ENCODE results near the gene CD3E. TPM values are rescaled to one million over a fixed set of nuclear protein-coding genes. Genes with fewer than 3 reads are reported as not detected.

The CD3E gene
- total RNA-seq, 2 experiments from 2014 or later: 483 to 515 TPM

- ATAC-seq (ENCODE audit: poor library complexity): peak; percentile 58
- CTCF ChIA-PET: interaction anchor here (0.7 to 1.2 kb wide), 3 partner anchors 16 to 77 kb away, joined by 3 to 5 read pairs (median 5); no protein-coding TSS in a partner anchor
- peaks cover 6% of the 10 kb centered on the region for H3K4me1 Mint-ChIP-seq (ENCODE audit: low read depth)
- Histone ChIP-seq H3K27ac (ENCODE audit: low read depth in 1 of 2, low read length in 2 of 2) (no peak overlapping the region), H3K4me3 (ENCODE audit: low read length) (no peak overlapping the region), H3K27me3 (ENCODE audit: control insufficient read depth in 1 of 2, insufficient read depth in 2 of 2, low read length in 2 of 2) (no peaks in the 10 kb centered on the region), H3K4me1 (ENCODE audit: insufficient read depth, low read length) (peaks cover 9% of the 10 kb centered on the region), H3K9me3 (ENCODE audit: control insufficient read depth in 1 of 2, insufficient read depth in 1 of 2, low read length in 2 of 2) (no peaks in the 10 kb centered on the region), H3K36me3 (ENCODE audit: insufficient read depth, low read length) (no peaks in the 10 kb centered on the region)
- intact Hi-C loops (cut with DNase I, micrococcal nuclease): no loop called here
- no peaks in the 10 kb centered on the region for H3K9me3 Mint-ChIP-seq
- no peaks in the 10 kb centered on the region for H3K27me3 Mint-ChIP-seq
- H3K36me3 Mint-ChIP-seq (ENCODE audit: low read depth): no peaks in the 10 kb centered on the region
- no peak for TF ChIP-seq CTCF (IDR thresholded peaks at IDR 0.05)
- no peak overlapping the region for H3K27ac Mint-ChIP-seq
- peak in 2 of 14 experiments; percentile 26 to 43 for DNase-seq
- no peak overlapping the region for H3K4me3 Mint-ChIP-seq
- POLR2A ChIA-PET: interaction anchor here (0.9 kb wide), 1 partner anchor 88 kb away, joined by 4 read pairs; no protein-coding TSS in a partner anchor
These were observed 29.4 kb upstream of the CD3E start for GRCh38 chr11:118275176-118275575.

GRCh38 chr11:118276422-118276821 lies 28.1 kb upstream of the CD3E start:
- H3K4me3 Mint-ChIP-seq: no peak overlapping the region
- no peaks in the 10 kb centered on the region for H3K36me3 ChIP-seq (ENCODE audit: insufficient read depth, low read length)
- no peak overlapping the region for H3K27ac Mint-ChIP-seq
- ChIA-PET CTCF (interaction anchor here (1.4 to 1.8 kb wide), 2 partner anchors 65 to 78 kb away, joined by 3 to 4 read pairs; no protein-coding TSS in a partner anchor), POLR2A (interaction anchor here (0.6 to 1.1 kb wide), 2 partner anchors 37 to 61 kb away, joined by 3 read pairs; no protein-coding TSS in a partner anchor)
- H3K36me3 Mint-ChIP-seq (ENCODE audit: low read depth): no peaks in the 10 kb centered on the region
- no peaks in the 10 kb centered on the region for H3K9me3 ChIP-seq (ENCODE audit: control insufficient read depth in 1 of 2, insufficient read depth in 1 of 2, low read length in 2 of 2)
- ATAC-seq (ENCODE audit: poor library complexity): no peak
- intact Hi-C loops (cut with DNase I, micrococcal nuclease): no loop called here
- H3K27me3 Mint-ChIP-seq: no peaks in the 10 kb centered on the region
- no peak for DNase-seq
- no peak overlapping the region for H3K4me3 ChIP-seq (ENCODE audit: low read length)
- no peaks in the 10 kb centered on the region for H3K9me3 Mint-ChIP-seq
- H3K27ac ChIP-seq (ENCODE audit: low read depth in 1 of 2, low read length in 2 of 2): no peak overlapping the region
- H3K27me3 ChIP-seq (ENCODE audit: control insufficient read depth in 1 of 2, insufficient read depth in 2 of 2, low read length in 2 of 2): no peaks in the 10 kb centered on the region
- peaks cover 10% of the 10 kb centered on the region for H3K4me1 Mint-ChIP-seq (ENCODE audit: low read depth)
- peaks cover 16% of the 10 kb centered on the region for H3K4me1 ChIP-seq (ENCODE audit: insufficient read depth, low read length)
- no peak for TF ChIP-seq CTCF (IDR thresholded peaks at IDR 0.05)

GRCh38 chr11:118277312-118277711 lies 27.2 kb upstream of the CD3E start:
- Mint-ChIP-seq H3K27me3 (no peaks in the 10 kb centered on the region), H3K9me3 (no peaks in the 10 kb centered on the region), H3K36me3 (ENCODE audit: low read depth) (no peaks in the 10 kb centered on the region), H3K27ac (no peak overlapping the region), H3K4me3 (no peak overlapping the region), H3K4me1 (ENCODE audit: low read depth) (peaks cover 16% of the 10 kb centered on the region)
- H3K36me3 ChIP-seq (ENCODE audit: insufficient read depth, low read length): no peaks in the 10 kb centered on the region
- no peaks in the 10 kb centered on the region for H3K27me3 ChIP-seq (ENCODE audit: control insufficient read depth in 1 of 2, insufficient read depth in 2 of 2, low read length in 2 of 2)
- ChIA-PET POLR2A (interaction anchor here (0.7 to 1.1 kb wide), 3 partner anchors 14 to 61 kb away, joined by 3 to 4 read pairs (median 3); partner anchors contain the start of gene MPZL2), CTCF (interaction anchor here (0.8 to 1.8 kb wide), 5 partner anchors 31 to 79 kb away, joined by 3 to 4 read pairs (median 3); partner anchors contain the start of gene JAML)
- no peak overlapping the region for H3K27ac ChIP-seq (ENCODE audit: low read depth in 1 of 2, low read length in 2 of 2)
- intact Hi-C loops (cut with DNase I, micrococcal nuclease): no loop called here
- H3K4me3 ChIP-seq (ENCODE audit: low read length): no peak overlapping the region
- ATAC-seq (ENCODE audit: poor library complexity): no peak
- H3K9me3 ChIP-seq (ENCODE audit: control insufficient read depth in 1 of 2, insufficient read depth in 1 of 2, low read length in 2 of 2): no peaks in the 10 kb centered on the region
- peaks cover 16% of the 10 kb centered on the region for H3K4me1 ChIP-seq (ENCODE audit: insufficient read depth, low read length)
- TF ChIP-seq CTCF (IDR thresholded peaks at IDR 0.05): no peak
- no peak for DNase-seq

All from CD4-positive, alpha-beta T cell (primary cell).